Loucy (cell line): ENCODE results near the gene STK40.

Experiments used
- EZH2phosphoT487 ChIP-seq: fragments of 200-600 bp; IDR thresholded peaks from 2 replicates; pipeline ENCODE4 v1.6.1; 2018; ENCODE audit warnings: antibody characterized with exemption, mild to moderate bottlenecking, moderate library complexity, borderline replicate concordance
- TF ChIP-seq, protein P1 (sequence below): fragments of 200-600 bp; sonication (generic); conservative IDR thresholded peaks from 2 replicates; pipeline ENCODE4 v1.5.1; 2014; ENCODE audit warnings: mild to moderate bottlenecking, antibody characterized with exemption, low read length

DNA sequence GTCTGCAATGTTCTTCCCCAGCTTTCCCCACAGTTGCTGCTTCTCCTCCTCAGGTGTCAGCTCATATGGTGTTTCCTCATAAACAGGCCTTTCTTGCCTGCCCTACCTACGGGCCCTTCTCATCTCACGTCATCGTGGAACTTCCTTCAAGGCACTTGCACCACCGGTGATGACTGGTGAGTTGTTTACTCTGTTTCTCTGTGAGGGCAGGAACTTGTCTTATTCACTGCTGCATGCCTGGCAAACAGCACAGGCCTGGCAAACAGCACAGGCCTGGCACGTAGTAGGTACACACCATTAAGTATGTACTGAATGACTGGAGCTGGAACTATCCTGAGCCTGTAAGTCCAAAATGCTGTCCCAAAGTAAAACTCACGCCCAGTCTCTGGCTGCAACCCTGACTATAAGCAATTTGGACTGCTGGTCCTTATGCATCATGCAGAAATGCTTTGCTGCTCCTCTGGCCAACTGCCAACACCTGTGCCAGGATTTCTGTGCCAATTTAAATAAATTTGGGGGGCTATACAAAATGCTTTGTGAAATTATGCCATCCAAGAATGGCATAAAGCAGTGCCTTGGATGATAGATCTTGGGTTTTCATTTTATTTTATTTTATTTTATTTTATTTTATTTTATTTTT is 25.7 kb downstream of the STK40 start:
- TF ChIP-seq, protein P1, sequence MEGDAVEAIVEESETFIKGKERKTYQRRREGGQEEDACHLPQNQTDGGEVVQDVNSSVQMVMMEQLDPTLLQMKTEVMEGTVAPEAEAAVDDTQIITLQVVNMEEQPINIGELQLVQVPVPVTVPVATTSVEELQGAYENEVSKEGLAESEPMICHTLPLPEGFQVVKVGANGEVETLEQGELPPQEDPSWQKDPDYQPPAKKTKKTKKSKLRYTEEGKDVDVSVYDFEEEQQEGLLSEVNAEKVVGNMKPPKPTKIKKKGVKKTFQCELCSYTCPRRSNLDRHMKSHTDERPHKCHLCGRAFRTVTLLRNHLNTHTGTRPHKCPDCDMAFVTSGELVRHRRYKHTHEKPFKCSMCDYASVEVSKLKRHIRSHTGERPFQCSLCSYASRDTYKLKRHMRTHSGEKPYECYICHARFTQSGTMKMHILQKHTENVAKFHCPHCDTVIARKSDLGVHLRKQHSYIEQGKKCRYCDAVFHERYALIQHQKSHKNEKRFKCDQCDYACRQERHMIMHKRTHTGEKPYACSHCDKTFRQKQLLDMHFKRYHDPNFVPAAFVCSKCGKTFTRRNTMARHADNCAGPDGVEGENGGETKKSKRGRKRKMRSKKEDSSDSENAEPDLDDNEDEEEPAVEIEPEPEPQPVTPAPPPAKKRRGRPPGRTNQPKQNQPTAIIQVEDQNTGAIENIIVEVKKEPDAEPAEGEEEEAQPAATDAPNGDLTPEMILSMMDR, result no peak
- TF ChIP-seq EZH2phosphoT487, result no peak
